ENCODE data around the gene MARVELD2.
A peak's percentile ranks its signal among the peaks of the same experiment; 100 is the strongest.

The MARVELD2 gene

GRCh38 chr5:69493396-69494133, 78.6 kb downstream of the MARVELD2 start:
- ChIA-PET CTCF (no interaction called here), POLR2A (no interaction called here)
- Histone ChIP-seq H3K27ac (ENCODE audit: insufficient read depth in 1 of 2, low read depth in 1 of 2, low read length in 2 of 2, poor library complexity in 1 of 2, severe bottlenecking in 2 of 2) (no peak overlapping the region), H3K4me3 (ENCODE audit: control insufficient read depth in 1 of 7, extremely low read depth in 1 of 7, insufficient read depth in 4 of 7, low read depth in 2 of 7, low read length in 6 of 7) (peak overlapping the region; percentile 64 to 93 (median 88)), H3K36me3 (ENCODE audit: control insufficient read depth in 4 of 4, insufficient read depth in 4 of 4, low read length in 3 of 4) (no peaks in the 10 kb centered on the region), H3K27me3 (replicated peaks in 2 of 5; ENCODE audit: control insufficient read depth in 4 of 5, insufficient read depth in 5 of 5, low read length in 4 of 5) (peaks cover 0 to 18% (median 0%) of the 10 kb centered on the region in 5 experiments), H3K4me1 (ENCODE audit: control extremely low read depth in 1 of 4, control insufficient read depth in 4 of 4, insufficient read depth in 4 of 4, low read length in 3 of 4) (peaks cover 0 to 31% (median 23%) of the 10 kb centered on the region in 4 experiments), H3K9me3 (ENCODE audit: control extremely low read depth in 1 of 5, control insufficient read depth in 4 of 5, insufficient read depth in 2 of 5, low read depth in 1 of 5, low read length in 4 of 5) (no peaks in the 10 kb centered on the region)
- DNase-seq = peak; percentile 54 to 86 (median 82)
- WGBS (ENCODE audit: insufficient coverage) = 2% methylated on average over 60 of the region's 62 CpGs

Measured in common myeloid progenitor, CD34-positive (primary cell).